Karpas-422 (cell line): ENCODE data around the gene MMEL1. TPM values are rescaled to one million over a fixed set of nuclear protein-coding genes. Genes with fewer than 3 reads are reported as not detected.

Experiments used
- DNase-seq: peaks from one replicate; pipeline ENCODE4 v3.0.0-alpha.2; 2015
- H2AFZ ChIP-seq: fragments of 200-600 bp; sonication (generic); 2 replicates; pipeline ENCODE4 v1.6.1; 2014; ENCODE audit warnings: antibody characterized with exemption, low read length, mixed read lengths
- H3K27ac ChIP-seq: fragments of 200-600 bp; sonication (generic); 2 replicates; pipeline ENCODE4 v1.5.1; 2014; ENCODE audit warnings: mild to moderate bottlenecking, low read length, moderate library complexity
- H3K27me3 ChIP-seq: fragments of 200-600 bp; sonication (generic); 2 replicates; pipeline ENCODE4 v1.6.1; 2014; ENCODE audit warnings: low read length, mixed read lengths
- H3K36me3 ChIP-seq: fragments of 200-600 bp; sonication (generic); 2 replicates; pipeline ENCODE4 v1.6.1; 2014; ENCODE audit warnings: low read length, mixed read lengths; ENCODE audit not compliant: insufficient read depth
- H3K4me1 ChIP-seq: fragments of 200-600 bp; sonication (generic); 2 replicates; pipeline ENCODE4 v1.6.1; 2014; ENCODE audit warnings: mild to moderate bottlenecking, low read length, mixed read lengths
- H3K4me2 ChIP-seq: fragments of 200-600 bp; sonication (generic); 2 replicates; pipeline ENCODE4 v1.6.1; 2014; ENCODE audit warnings: low read length, low read depth, mild to moderate bottlenecking; ENCODE audit not compliant: poor library complexity, severe bottlenecking
- H3K4me3 ChIP-seq: fragments of 200-600 bp; sonication (generic); 2 replicates; pipeline ENCODE4 v1.5.1; 2014; ENCODE audit warnings: mild to moderate bottlenecking, antibody characterized with exemption, low read length, mixed read lengths
- H3K79me2 ChIP-seq: fragments of 200-600 bp; sonication (generic); 2 replicates; pipeline ENCODE4 v1.6.1; 2014; ENCODE audit warnings: mild to moderate bottlenecking, low read length, mixed read lengths
- H3K9ac ChIP-seq: fragments of 200-600 bp; sonication (generic); 2 replicates; pipeline ENCODE4 v1.6.0; 2014; ENCODE audit warnings: low read length
- H3K9me2 ChIP-seq: fragments of 200-600 bp; sonication (generic), shearing (Covaris generic); replicated peaks from 2 replicates; pipeline ENCODE4 v1.6.0; 2014; ENCODE audit warnings: mild to moderate bottlenecking, low read length, moderate library complexity; ENCODE audit not compliant: insufficient read depth
- H3K9me3 ChIP-seq: fragments of 300-700, 200-600 bp; sonication (generic); 2 replicates; pipeline ENCODE4 v1.6.1; 2014; ENCODE audit warnings: low read length, mixed read lengths
- H4K20me1 ChIP-seq: fragments of 200-600 bp; sonication (generic); 2 replicates; pipeline ENCODE4 v1.6.1; 2014; ENCODE audit warnings: mild to moderate bottlenecking, antibody characterized with exemption, low read length, low read depth; ENCODE audit not compliant: insufficient read depth
- total RNA-seq: library from RNA; depleted of rRNA; stranded (reverse); fragments of >200 nt; shearing (Covaris generic); gene quantifications from 2 replicates; pipeline ENCODE4 v1.2.3, GENCODE V29; 2014; ENCODE audit warnings: low replicate concordance

Gene MMEL1
- total RNA-seq, 1 experiment from 2014 or later: not detected

GRCh38 chr1:2597441-2598328 lies 35.1 kb downstream of the MMEL1 start:
- no peak overlapping the region for H3K9ac ChIP-seq
- DNase-seq: no peak
- H3K9me3 ChIP-seq: no peaks in the 10 kb centered on the region
- no peak overlapping the region for H3K4me3 ChIP-seq
- H4K20me1 ChIP-seq: no peaks in the 10 kb centered on the region
- H3K36me3 ChIP-seq: no peaks in the 10 kb centered on the region
- H3K27ac ChIP-seq: no peak overlapping the region
- H3K4me1 ChIP-seq: no peaks in the 10 kb centered on the region
- no peaks in the 10 kb centered on the region for H3K79me2 ChIP-seq
- H3K4me2 ChIP-seq: no peak overlapping the region
- H3K9me2 ChIP-seq: no peaks in the 10 kb centered on the region
- no peaks in the 10 kb centered on the region for H3K27me3 ChIP-seq
- H2AFZ ChIP-seq: no peak overlapping the region

- Histone ChIP-seq H3K9ac (no peak overlapping the region), H3K27me3 (no peaks in the 10 kb centered on the region)
- DNase-seq: no peak
Observed at GRCh38 chr1:2596530-2597333, 36.1 kb downstream of the MMEL1 start.

GRCh38 chr1:2595812-2596529 lies 36.8 kb downstream of the MMEL1 start:
- no peaks in the 10 kb centered on the region for H3K79me2 ChIP-seq
- no peaks in the 10 kb centered on the region for H3K9me3 ChIP-seq
- H3K9ac ChIP-seq: no peak overlapping the region
- no peaks in the 10 kb centered on the region for H3K4me1 ChIP-seq
- H3K27me3 ChIP-seq: no peaks in the 10 kb centered on the region
- no peaks in the 10 kb centered on the region for H3K9me2 ChIP-seq
- no peak overlapping the region for H3K4me3 ChIP-seq
- H3K36me3 ChIP-seq: no peaks in the 10 kb centered on the region
- H3K27ac ChIP-seq: no peak overlapping the region
- H4K20me1 ChIP-seq: no peaks in the 10 kb centered on the region
- no peak overlapping the region for H2AFZ ChIP-seq
- H3K4me2 ChIP-seq: no peak overlapping the region
- no peak for DNase-seq

More at GRCh38 chr1:2596530-2597333, 36.1 kb downstream of the MMEL1 start:
- no peak overlapping the region for H3K27ac ChIP-seq
- no peaks in the 10 kb centered on the region for H3K9me2 ChIP-seq
- H3K4me1 ChIP-seq: no peaks in the 10 kb centered on the region
- no peak overlapping the region for H3K4me2 ChIP-seq
- H4K20me1 ChIP-seq: no peaks in the 10 kb centered on the region
- H2AFZ ChIP-seq: no peak overlapping the region
- no peaks in the 10 kb centered on the region for H3K79me2 ChIP-seq
- H3K9me3 ChIP-seq: no peaks in the 10 kb centered on the region
- H3K4me3 ChIP-seq: no peak overlapping the region
- no peaks in the 10 kb centered on the region for H3K36me3 ChIP-seq

- Histone ChIP-seq H3K4me3 (no peak overlapping the region), H3K27ac (no peak overlapping the region), H3K4me1 (no peaks in the 10 kb centered on the region), H3K79me2 (no peaks in the 10 kb centered on the region), H3K36me3 (no peaks in the 10 kb centered on the region), H3K9ac (no peak overlapping the region), H3K9me2 (no peaks in the 10 kb centered on the region), H4K20me1 (no peaks in the 10 kb centered on the region), H3K9me3 (no peaks in the 10 kb centered on the region), H3K27me3 (no peaks in the 10 kb centered on the region), H3K4me2 (no peak overlapping the region), H2AFZ (no peak overlapping the region)
- DNase-seq: no peak
Observed at GRCh38 chr1:2595261-2595811, 37.5 kb downstream of the MMEL1 start.

GRCh38 chr1:2594641-2595131 lies 38.1 kb downstream of the MMEL1 start:
- no peak overlapping the region for H3K27ac ChIP-seq
- no peaks in the 10 kb centered on the region for H3K9me3 ChIP-seq
- H3K9ac ChIP-seq: no peak overlapping the region
- no peak overlapping the region for H2AFZ ChIP-seq
- H3K4me2 ChIP-seq: no peak overlapping the region
- H3K27me3 ChIP-seq: no peaks in the 10 kb centered on the region
- no peak overlapping the region for H3K4me3 ChIP-seq
- H3K9me2 ChIP-seq: no peaks in the 10 kb centered on the region
- no peaks in the 10 kb centered on the region for H4K20me1 ChIP-seq
- H3K79me2 ChIP-seq: no peaks in the 10 kb centered on the region
- no peaks in the 10 kb centered on the region for H3K36me3 ChIP-seq
- no peak for DNase-seq
- H3K4me1 ChIP-seq: no peaks in the 10 kb centered on the region

- no peak for DNase-seq
- H3K79me2 ChIP-seq: no peaks in the 10 kb centered on the region
- H3K4me1 ChIP-seq: no peaks in the 10 kb centered on the region
- no peak overlapping the region for H3K4me3 ChIP-seq
- H3K4me2 ChIP-seq: no peak overlapping the region
- no peak overlapping the region for H3K9ac ChIP-seq
- H2AFZ ChIP-seq: no peak overlapping the region
- H3K27ac ChIP-seq: no peak overlapping the region
- no peaks in the 10 kb centered on the region for H3K9me2 ChIP-seq
- H4K20me1 ChIP-seq: no peaks in the 10 kb centered on the region
- no peaks in the 10 kb centered on the region for H3K36me3 ChIP-seq
- no peaks in the 10 kb centered on the region for H3K27me3 ChIP-seq
- H3K9me3 ChIP-seq: no peaks in the 10 kb centered on the region
Observed at GRCh38 chr1:2594001-2594640, 38.7 kb downstream of the MMEL1 start.

GRCh38 chr1:2593251-2593878 lies 39.5 kb downstream of the MMEL1 start:
- Histone ChIP-seq H4K20me1 (no peaks in the 10 kb centered on the region), H3K27me3 (no peaks in the 10 kb centered on the region), H3K4me1 (no peaks in the 10 kb centered on the region), H3K4me3 (no peak overlapping the region), H3K36me3 (no peaks in the 10 kb centered on the region), H3K9me3 (no peaks in the 10 kb centered on the region), H3K79me2 (no peaks in the 10 kb centered on the region), H3K9ac (no peak overlapping the region), H3K27ac (no peak overlapping the region), H2AFZ (no peak overlapping the region), H3K9me2 (no peaks in the 10 kb centered on the region), H3K4me2 (no peak overlapping the region)
- no peak for DNase-seq
